H9 (cell line): ENCODE measurements around the gene WDFY3. TPM values are rescaled to one million over a fixed set of nuclear protein-coding genes. Genes with fewer than 3 reads are reported as not detected.

Experiments used
- DNase-seq: peaks from one replicate; pipeline ENCODE4 v3.0.0-alpha.2; 2017
- H2AFZ ChIP-seq: one replicate; pipeline ENCODE4 v1.6.1; 2013; ENCODE audit warnings: mild to moderate bottlenecking, low read length, control low read depth, moderate library complexity
- H2AK5ac ChIP-seq: 2 replicates; pipeline ENCODE4 v1.6.1; 2013; ENCODE audit warnings: low read length, control low read depth, mixed read lengths; ENCODE audit not compliant: insufficient read length
- H2BK120ac ChIP-seq: one replicate; pipeline ENCODE4 v1.6.1; 2013; ENCODE audit warnings: low read depth, mild to moderate bottlenecking, low read length, control low read depth, inconsistent platforms; ENCODE audit not compliant: poor library complexity, severe bottlenecking
- H2BK12ac ChIP-seq: 2 replicates; pipeline ENCODE4 v1.6.1; 2013; ENCODE audit warnings: low read length, control low read depth, mixed read lengths, low read depth; ENCODE audit not compliant: insufficient read length
- H2BK15ac ChIP-seq: 2 replicates; pipeline ENCODE4 v1.6.1; 2013; ENCODE audit warnings: low read depth, low read length, control low read depth
- H2BK20ac ChIP-seq: one replicate; pipeline ENCODE4 v1.6.1; 2013; ENCODE audit warnings: low read depth, mild to moderate bottlenecking, low read length, control low read depth, inconsistent platforms; ENCODE audit not compliant: poor library complexity, severe bottlenecking
- H2BK5ac ChIP-seq: 2 replicates; pipeline ENCODE4 v1.6.1; 2013; ENCODE audit warnings: low read length, control low read depth, mixed read lengths; ENCODE audit not compliant: insufficient read length
- H3K14ac ChIP-seq: 2 replicates; pipeline ENCODE4 v1.6.1; 2013; ENCODE audit warnings: low read length, control low read depth; ENCODE audit not compliant: insufficient read depth
- H3K18ac ChIP-seq: 2 replicates; pipeline ENCODE4 v1.6.1; 2013; ENCODE audit warnings: low read depth, mild to moderate bottlenecking, mixed read lengths, low read length, control low read depth; ENCODE audit not compliant: insufficient read length
- H3K23ac ChIP-seq: 2 replicates; pipeline ENCODE4 v1.6.1; 2013; ENCODE audit warnings: low read length, control low read depth, mixed read lengths, low read depth; ENCODE audit not compliant: insufficient read length
- H3K23me2 ChIP-seq: 2 replicates; pipeline ENCODE4 v1.6.1; 2013; ENCODE audit warnings: low read depth, mild to moderate bottlenecking, mixed read lengths, low read length, control low read depth; ENCODE audit not compliant: insufficient read length, poor library complexity, severe bottlenecking
- H3K27ac ChIP-seq: 2 replicates; pipeline ENCODE4 v1.5.1; 2013; ENCODE audit warnings: low read length, control low read depth, mixed read lengths, low read depth; ENCODE audit not compliant: insufficient read length
- H3K27me3 ChIP-seq: 2 replicates; pipeline ENCODE4 v1.6.1; 2013; ENCODE audit warnings: low read length, control low read depth, inconsistent platforms; ENCODE audit not compliant: insufficient read depth
- H3K4ac ChIP-seq: 2 replicates; pipeline ENCODE4 v1.6.1; 2013; ENCODE audit warnings: low read depth, mild to moderate bottlenecking, control low read depth, inconsistent platforms, low read length, moderate library complexity
- H3K4me1 ChIP-seq: 2 replicates; pipeline ENCODE4 v1.6.1; 2013; ENCODE audit warnings: low read length, control low read depth, inconsistent platforms; ENCODE audit not compliant: insufficient read depth
- H3K4me2 ChIP-seq: 2 replicates; pipeline ENCODE4 v1.6.1; 2013; ENCODE audit warnings: low read length, control low read depth, mixed read lengths; ENCODE audit not compliant: insufficient read length, insufficient read depth
- H3K56ac ChIP-seq: 2 replicates; pipeline ENCODE4 v1.6.1; 2013; ENCODE audit warnings: low read depth, mild to moderate bottlenecking, mixed read lengths, low read length, control low read depth; ENCODE audit not compliant: insufficient read length
- H3K79me1 ChIP-seq: 2 replicates; pipeline ENCODE4 v1.6.1; 2013; ENCODE audit warnings: low read depth, mild to moderate bottlenecking, moderate library complexity, low read length, control low read depth, inconsistent platforms; ENCODE audit not compliant: insufficient read depth, poor library complexity, severe bottlenecking
- H3K79me2 ChIP-seq: 2 replicates; pipeline ENCODE4 v1.6.1; 2013; ENCODE audit warnings: low read length, control low read depth, inconsistent platforms; ENCODE audit not compliant: insufficient read depth
- H3K9ac ChIP-seq: 2 replicates; pipeline ENCODE4 v1.6.1; 2013; ENCODE audit warnings: low read length, control low read depth, mixed read lengths; ENCODE audit not compliant: insufficient read length; ENCODE audit errors: extremely low read depth
- H3K9me3 ChIP-seq: one replicate; pipeline ENCODE4 v1.6.1; 2013; ENCODE audit warnings: low read depth, low read length, inconsistent platforms; ENCODE audit not compliant: control insufficient read depth
- H3T11ph ChIP-seq: one replicate; pipeline ENCODE4 v1.6.1; 2013; ENCODE audit warnings: mild to moderate bottlenecking, low read length, control low read depth, inconsistent platforms
- H4K20me1 ChIP-seq: one replicate; pipeline ENCODE4 v1.6.1; 2013; ENCODE audit not compliant: control insufficient read depth, insufficient read length, insufficient read depth
- H4K5ac ChIP-seq: 2 replicates; pipeline ENCODE4 v1.6.1; 2013; ENCODE audit warnings: low read depth, mild to moderate bottlenecking, mixed read lengths, low read length, control low read depth; ENCODE audit not compliant: insufficient read length
- H4K8ac ChIP-seq: replicated peaks from 2 replicates; pipeline ENCODE4 v1.6.1; 2013; ENCODE audit warnings: low read length, control low read depth, mixed read lengths, low read depth; ENCODE audit not compliant: insufficient read length
- H4K91ac ChIP-seq: 2 replicates; pipeline ENCODE4 v1.6.1; 2013; ENCODE audit warnings: low read depth, mild to moderate bottlenecking, moderate library complexity, mixed read lengths, low read length, control low read depth; ENCODE audit not compliant: insufficient read length
- H3K27ac Mint-ChIP-seq, 3 experiments: 2 replicates in 2 of 3; 3 replicates in 1 of 3; pipeline ENCODE4 v1.8.0; 2020 to 2021; ENCODE audit warnings: mixed read lengths in 3 of 3, mild to moderate bottlenecking in 1 of 3, moderate library complexity in 1 of 3
- H3K27me3 Mint-ChIP-seq: 2 replicates; pipeline ENCODE4 v1.8.0; 2021; ENCODE audit warnings: low read depth, mild to moderate bottlenecking, moderate library complexity, mixed read lengths
- H3K36me3 Mint-ChIP-seq, 3 experiments: 2 replicates in 2 of 3; 3 replicates in 1 of 3; pipeline ENCODE4 v1.8.0; 2020 to 2021; ENCODE audit warnings: low read depth in 3 of 3, mixed read lengths in 3 of 3; ENCODE audit not compliant: insufficient read depth in 1 of 3
- H3K4me1 Mint-ChIP-seq, 2 experiments: 2 replicates each; pipeline ENCODE4 v1.8.0; 2020; ENCODE audit warnings: mixed read lengths in 2 of 2
- H3K4me3 Mint-ChIP-seq, 2 experiments: 2 replicates in 1 of 2; 3 replicates in 1 of 2; pipeline ENCODE4 v1.8.0; 2020 to 2021; ENCODE audit warnings: mild to moderate bottlenecking in 2 of 2, mixed read lengths in 2 of 2, moderate library complexity in 1 of 2
- H3K9me3 Mint-ChIP-seq, 2 experiments: 2 replicates in 1 of 2; 3 replicates in 1 of 2; pipeline ENCODE4 v1.8.0; 2020; ENCODE audit warnings: mild to moderate bottlenecking in 2 of 2, mixed read lengths in 2 of 2, moderate library complexity in 1 of 2
- WGBS: extraction: QIAGEN DNeasy Blood & Tissue Kit; methylation state at CpG from one replicate; pipeline ENCODE4 v1.1.7; 2013; ENCODE audit warnings: missing lambda C conversion rate, low lambda C conversion rate, mixed read lengths; ENCODE audit not compliant: insufficient read length; ENCODE audit errors: extremely low coverage; 5-methylcytosine and 5-hydroxymethylcytosine counted together
- total RNA-seq: library from RNA; stranded (reverse); gene quantifications from 2 replicates; pipeline ENCODE4 v1.2.1, GENCODE V29; 2021
- TF ChIP-seq, protein P1 (sequence below): fragments of 200-600 bp; sonication (generic); conservative IDR thresholded peaks from 3 replicates; pipeline ENCODE4 v1.8.0; 2021; ENCODE audit warnings: antibody characterized with exemption, mild to moderate bottlenecking

WDFY3 gene
- total RNA-seq, 1 experiment from 2014 or later = 54.6 TPM

- peaks cover 4 to 37% (median 24%) of the 10 kb centered on the region in 3 experiments; a peak in 6 of 7 replicates for H3K36me3 Mint-ChIP-seq
- no peak overlapping the region for H2BK120ac ChIP-seq
- H3K4ac ChIP-seq = no peak overlapping the region
- H3K27me3 Mint-ChIP-seq = no peaks in the 10 kb centered on the region
- H3K4me2 ChIP-seq = no peak overlapping the region
- H4K20me1 ChIP-seq = no peaks in the 10 kb centered on the region
- no peak overlapping the region for H2BK20ac ChIP-seq
- H3T11ph ChIP-seq = no peak overlapping the region
- no peaks in the 10 kb centered on the region for H3K9me3 Mint-ChIP-seq
- no peak overlapping the region for H2BK12ac ChIP-seq
- no CpG with 5 or more reads among the region's 3 CpGs for WGBS
- H3K27me3 ChIP-seq = no peaks in the 10 kb centered on the region
- no peak overlapping the region for H3K9ac ChIP-seq
- no peak overlapping the region for H4K91ac ChIP-seq
- H3K79me1 ChIP-seq = no peaks in the 10 kb centered on the region
- H4K5ac ChIP-seq = no peak overlapping the region
- no peaks in the 10 kb centered on the region for H3K9me3 ChIP-seq
- H3K4me3 Mint-ChIP-seq = no peak overlapping the region
- H2BK5ac ChIP-seq = no peak overlapping the region
- H3K4me1 Mint-ChIP-seq = no peaks in the 10 kb centered on the region
- no peak overlapping the region for H3K27ac ChIP-seq
- no peak overlapping the region for H3K18ac ChIP-seq
- H3K56ac ChIP-seq = no peak overlapping the region
- no peak overlapping the region for H3K14ac ChIP-seq
- H2AFZ ChIP-seq = no peak overlapping the region
- H3K4me1 ChIP-seq = no peaks in the 10 kb centered on the region
- no peak overlapping the region for H2AK5ac ChIP-seq
- H3K27ac Mint-ChIP-seq = no peak overlapping the region
- H3K23ac ChIP-seq = no peak overlapping the region
- DNase-seq = no peak
- H3K79me2 ChIP-seq = no peaks in the 10 kb centered on the region
- no peak overlapping the region for H4K8ac ChIP-seq
- no peaks in the 10 kb centered on the region for H3K23me2 ChIP-seq
- TF ChIP-seq, protein P1, sequence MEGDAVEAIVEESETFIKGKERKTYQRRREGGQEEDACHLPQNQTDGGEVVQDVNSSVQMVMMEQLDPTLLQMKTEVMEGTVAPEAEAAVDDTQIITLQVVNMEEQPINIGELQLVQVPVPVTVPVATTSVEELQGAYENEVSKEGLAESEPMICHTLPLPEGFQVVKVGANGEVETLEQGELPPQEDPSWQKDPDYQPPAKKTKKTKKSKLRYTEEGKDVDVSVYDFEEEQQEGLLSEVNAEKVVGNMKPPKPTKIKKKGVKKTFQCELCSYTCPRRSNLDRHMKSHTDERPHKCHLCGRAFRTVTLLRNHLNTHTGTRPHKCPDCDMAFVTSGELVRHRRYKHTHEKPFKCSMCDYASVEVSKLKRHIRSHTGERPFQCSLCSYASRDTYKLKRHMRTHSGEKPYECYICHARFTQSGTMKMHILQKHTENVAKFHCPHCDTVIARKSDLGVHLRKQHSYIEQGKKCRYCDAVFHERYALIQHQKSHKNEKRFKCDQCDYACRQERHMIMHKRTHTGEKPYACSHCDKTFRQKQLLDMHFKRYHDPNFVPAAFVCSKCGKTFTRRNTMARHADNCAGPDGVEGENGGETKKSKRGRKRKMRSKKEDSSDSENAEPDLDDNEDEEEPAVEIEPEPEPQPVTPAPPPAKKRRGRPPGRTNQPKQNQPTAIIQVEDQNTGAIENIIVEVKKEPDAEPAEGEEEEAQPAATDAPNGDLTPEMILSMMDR = no peak
- H2BK15ac ChIP-seq = no peak overlapping the region
These were observed 167.2 kb downstream of the WDFY3 start for GRCh38 chr4:84799318-84799717.
